DND-41 (cell line): ENCODE results near the gene DUXB.

Source experiments
- ATAC-seq: fragments of 200-7000 bp; cut with Tn5 transposase; 3 replicates; pipeline ENCODE4 v1.9.1; 2021; ENCODE audit warnings: low read depth; ENCODE audit not compliant: insufficient read depth
- DNase-seq: peaks from one replicate; pipeline ENCODE4 v3.0.0-alpha.2; 2020
- H2AFZ ChIP-seq: 2 replicates; pipeline ENCODE4 v1.6.0; 2012; ENCODE audit warnings: low read depth, low read length
- H3K27ac ChIP-seq: 2 replicates; pipeline ENCODE4 v1.5.1; 2012; ENCODE audit warnings: low read length, inconsistent platforms
- H3K27me3 ChIP-seq: fragments of 200-600 bp; sonication (generic); 2 replicates; pipeline ENCODE4 v1.6.0; 2012; ENCODE audit warnings: low read length, mild to moderate bottlenecking, inconsistent platforms; ENCODE audit not compliant: insufficient read depth, poor library complexity
- H3K36me3 ChIP-seq: 2 replicates; pipeline ENCODE4 v1.5.1; 2012; ENCODE audit warnings: low read length, inconsistent platforms; ENCODE audit not compliant: insufficient read depth
- H3K4me1 ChIP-seq: 2 replicates; pipeline ENCODE4 v1.5.1; 2012; ENCODE audit warnings: mild to moderate bottlenecking, low read length; ENCODE audit not compliant: insufficient read depth
- H3K4me2 ChIP-seq: 2 replicates; pipeline ENCODE4 v1.6.0; 2012; ENCODE audit warnings: mild to moderate bottlenecking, moderate library complexity, low read length, inconsistent platforms; ENCODE audit not compliant: insufficient read depth
- H3K4me3 ChIP-seq, 2 experiments: fragments of 200-600 bp in 1 of 2; shearing (Covaris generic) in 1 of 2; 2 replicates each; pipeline ENCODE4 v1.5.1; 2012 to 2016; ENCODE audit warnings: inconsistent platforms in 2 of 2, low read length in 2 of 2, mild to moderate bottlenecking in 2 of 2, low read depth in 1 of 2, moderate library complexity in 1 of 2
- H3K79me2 ChIP-seq: 2 replicates; pipeline ENCODE4 v1.6.0; 2012; ENCODE audit warnings: low read length, inconsistent platforms; ENCODE audit not compliant: insufficient read depth
- H3K9ac ChIP-seq: 2 replicates; pipeline ENCODE4 v1.6.0; 2012; ENCODE audit warnings: low read depth, mild to moderate bottlenecking, inconsistent platforms, low read length, moderate library complexity
- H3K9me3 ChIP-seq: 2 replicates; pipeline ENCODE4 v1.5.1; 2012; ENCODE audit warnings: low read length, moderate library complexity, mild to moderate bottlenecking, inconsistent platforms; ENCODE audit not compliant: insufficient read depth, severe bottlenecking
- H4K20me1 ChIP-seq: 2 replicates; pipeline ENCODE4 v1.6.0; 2012; ENCODE audit warnings: low read length; ENCODE audit not compliant: insufficient read depth
- EZH2 ChIP-seq: IDR thresholded peaks from 3 replicates; pipeline ENCODE4 v1.6.1; 2012; ENCODE audit warnings: borderline replicate concordance, low read depth, mild to moderate bottlenecking, moderate library complexity, low read length, inconsistent platforms; ENCODE audit not compliant: severe bottlenecking
- TF ChIP-seq, protein P1 (sequence below): IDR thresholded peaks from 2 replicates; pipeline ENCODE4 v1.5.1; 2012; ENCODE audit warnings: borderline replicate concordance, low read length, moderate library complexity, mild to moderate bottlenecking; ENCODE audit not compliant: poor library complexity, severe bottlenecking; ENCODE audit errors: extremely low read depth

DUXB gene

GRCh38 chr16:75727221-75727620, 26.0 kb upstream of the DUXB start:
- Histone ChIP-seq H3K79me2 (no peaks in the 10 kb centered on the region), H3K4me3 (no peak overlapping the region), H3K27ac (no peak overlapping the region), H4K20me1 (no peaks in the 10 kb centered on the region), H3K4me2 (no peak overlapping the region), H3K9me3 (no peaks in the 10 kb centered on the region), H3K36me3 (no peaks in the 10 kb centered on the region), H2AFZ (no peak overlapping the region), H3K27me3 (no peaks in the 10 kb centered on the region), H3K4me1 (no peaks in the 10 kb centered on the region), H3K9ac (no peak overlapping the region)
- TF ChIP-seq, protein P1, sequence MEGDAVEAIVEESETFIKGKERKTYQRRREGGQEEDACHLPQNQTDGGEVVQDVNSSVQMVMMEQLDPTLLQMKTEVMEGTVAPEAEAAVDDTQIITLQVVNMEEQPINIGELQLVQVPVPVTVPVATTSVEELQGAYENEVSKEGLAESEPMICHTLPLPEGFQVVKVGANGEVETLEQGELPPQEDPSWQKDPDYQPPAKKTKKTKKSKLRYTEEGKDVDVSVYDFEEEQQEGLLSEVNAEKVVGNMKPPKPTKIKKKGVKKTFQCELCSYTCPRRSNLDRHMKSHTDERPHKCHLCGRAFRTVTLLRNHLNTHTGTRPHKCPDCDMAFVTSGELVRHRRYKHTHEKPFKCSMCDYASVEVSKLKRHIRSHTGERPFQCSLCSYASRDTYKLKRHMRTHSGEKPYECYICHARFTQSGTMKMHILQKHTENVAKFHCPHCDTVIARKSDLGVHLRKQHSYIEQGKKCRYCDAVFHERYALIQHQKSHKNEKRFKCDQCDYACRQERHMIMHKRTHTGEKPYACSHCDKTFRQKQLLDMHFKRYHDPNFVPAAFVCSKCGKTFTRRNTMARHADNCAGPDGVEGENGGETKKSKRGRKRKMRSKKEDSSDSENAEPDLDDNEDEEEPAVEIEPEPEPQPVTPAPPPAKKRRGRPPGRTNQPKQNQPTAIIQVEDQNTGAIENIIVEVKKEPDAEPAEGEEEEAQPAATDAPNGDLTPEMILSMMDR = no peak
- TF ChIP-seq EZH2 = no peak
- no peak for ATAC-seq
- DNase-seq = no peak

GRCh38 chr16:75726390-75726789, 25.1 kb upstream of the DUXB start, which contains the start of gene CPHXL:
Gene CPHXL, minus strand, starts transcription at chr16:75726490. Its CDS starts 48 bp downstream, at chr16:75726442.
- Histone ChIP-seq H4K20me1 (no peaks in the 10 kb centered on the region), H3K79me2 (no peaks in the 10 kb centered on the region), H3K4me3 (no peak within 1 kb of the TSS), H3K36me3 (no peaks in the 10 kb centered on the region), H2AFZ (no peak within 1 kb of the TSS), H3K9me3 (no peaks in the 10 kb centered on the region), H3K9ac (no peak within 1 kb of the TSS), H3K27ac (no peak within 1 kb of the TSS), H3K27me3 (no peaks in the 10 kb centered on the region), H3K4me1 (no peaks in the 10 kb centered on the region), H3K4me2 (no peak within 1 kb of the TSS)
- ATAC-seq (no peak), DNase-seq (no peak)
- TF ChIP-seq, protein P1 = no peak
- no peak for TF ChIP-seq EZH2

DNA sequence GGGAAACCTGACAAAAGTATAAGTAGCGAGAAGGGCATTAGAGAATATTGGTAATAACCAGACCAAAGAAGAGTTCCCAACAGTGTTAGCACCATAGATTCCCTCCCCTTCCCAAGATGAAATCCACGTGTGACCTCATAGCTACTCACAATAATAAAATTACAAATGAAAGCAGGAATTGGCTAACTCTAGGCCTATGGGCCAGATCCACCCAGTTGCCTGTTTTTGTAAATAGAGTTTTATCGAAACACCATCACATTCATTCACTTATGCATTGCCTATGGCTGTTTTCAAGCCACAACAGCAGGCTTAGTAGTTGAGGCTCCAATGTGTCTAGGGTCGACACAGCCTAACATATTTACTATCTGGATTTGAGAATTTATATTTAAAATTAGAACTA, 17.2 kb upstream of the DUXB start:
- DNase-seq = no peak
- no peaks in the 10 kb centered on the region for H3K27me3 ChIP-seq
- no peak overlapping the region for H2AFZ ChIP-seq
- H3K9ac ChIP-seq = no peak overlapping the region
- H3K36me3 ChIP-seq = no peaks in the 10 kb centered on the region
- no peak overlapping the region for H3K27ac ChIP-seq
- no peak for TF ChIP-seq EZH2
- TF ChIP-seq, protein P1 = no peak
- no peaks in the 10 kb centered on the region for H3K9me3 ChIP-seq
- no peaks in the 10 kb centered on the region for H4K20me1 ChIP-seq
- H3K79me2 ChIP-seq = no peaks in the 10 kb centered on the region
- H3K4me3 ChIP-seq = no peak overlapping the region
- no peak overlapping the region for H3K4me2 ChIP-seq
- H3K4me1 ChIP-seq = no peaks in the 10 kb centered on the region
- no peak for ATAC-seq

DNA sequence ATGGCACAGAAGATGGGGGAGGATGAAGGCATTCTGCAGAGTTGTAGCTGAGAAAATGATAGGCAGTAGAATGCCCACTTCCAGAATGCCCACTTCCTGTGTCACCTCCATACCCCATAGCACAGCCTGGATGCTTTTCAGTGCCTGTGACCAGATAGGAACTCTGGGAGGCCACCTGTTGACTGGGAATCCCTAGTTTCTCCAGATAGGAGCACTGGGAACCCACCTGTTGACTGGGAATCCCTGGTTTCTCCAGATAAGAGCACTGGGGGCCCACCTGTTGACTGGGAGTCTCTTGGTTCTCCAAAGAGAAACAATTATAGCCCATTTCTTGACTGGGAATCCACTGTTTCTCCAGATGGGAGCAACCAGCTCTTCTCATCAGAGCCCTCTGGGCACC, 13.4 kb upstream of the DUXB start:
- Histone ChIP-seq H2AFZ (no peak overlapping the region), H3K79me2 (no peaks in the 10 kb centered on the region), H3K9me3 (peaks cover 19% of the 10 kb centered on the region), H3K4me3 (no peak overlapping the region), H3K27ac (no peak overlapping the region), H3K4me1 (no peaks in the 10 kb centered on the region), H3K9ac (no peak overlapping the region), H3K36me3 (no peaks in the 10 kb centered on the region), H4K20me1 (no peaks in the 10 kb centered on the region), H3K4me2 (no peak overlapping the region), H3K27me3 (no peaks in the 10 kb centered on the region)
- TF ChIP-seq, protein P1 = no peak
- ATAC-seq = no peak
- DNase-seq = no peak
